ENCODE data around the gene SAMSN1. TPM values are rescaled to one million over a fixed set of nuclear protein-coding genes. Genes with fewer than 3 reads are reported as not detected.

The SAMSN1 gene
- total and polyA plus RNA-seq, 8 donors, result 1.4 to 45.7 (median 2.1) TPM

- H3K27ac ChIP-seq, result no peak overlapping the region
- H3K36me3 ChIP-seq, result no peaks in the 10 kb centered on the region
- ATAC-seq (no peak), DNase-seq (no peak)
- no peak for TF ChIP-seq CTCF (IDR thresholded peaks at IDR 0.05)
- intact Hi-C loops (cut with DNase I), result no loop called here
- peaks cover 0 to 8% of the 10 kb centered on the region in 2 donors for H3K4me1 ChIP-seq
- no peaks in the 10 kb centered on the region for H3K27me3 ChIP-seq
- H3K9me3 ChIP-seq, result no peaks in the 10 kb centered on the region
- H3K4me3 ChIP-seq, result no peak overlapping the region
Observed at GRCh38 chr21:14585122-14585521, 39.0 kb upstream of the SAMSN1 start.

- H3K9me3 ChIP-seq, result no peaks in the 10 kb centered on the region
- DNase-seq (no peak), ATAC-seq (no peak)
- no peak overlapping the region for H3K27ac ChIP-seq
- TF ChIP-seq CTCF (IDR thresholded peaks at IDR 0.05), result no peak
- H3K27me3 ChIP-seq, result no peaks in the 10 kb centered on the region
- H3K4me1 ChIP-seq, result peaks cover 0 to 8% of the 10 kb centered on the region in 2 donors
- H3K36me3 ChIP-seq, result no peaks in the 10 kb centered on the region
- intact Hi-C loops (cut with DNase I), result no loop called here
- H3K4me3 ChIP-seq, result no peak overlapping the region
Observed at GRCh38 chr21:14584357-14585095, 38.4 kb upstream of the SAMSN1 start.

- Histone ChIP-seq H3K36me3 (no peaks in the 10 kb centered on the region), H3K27ac (no peak overlapping the region), H3K9me3 (no peaks in the 10 kb centered on the region), H3K4me3 (no peak overlapping the region), H3K27me3 (no peaks in the 10 kb centered on the region), H3K4me1 (peaks cover 0 to 8% of the 10 kb centered on the region in 2 donors)
- DNase-seq (no peak), ATAC-seq (no peak)
- no peak for TF ChIP-seq CTCF (IDR thresholded peaks at IDR 0.05)
- intact Hi-C loops (cut with DNase I), result no loop called here
Observed at GRCh38 chr21:14583629-14584255, 37.6 kb upstream of the SAMSN1 start.

- no peak for DNase-seq
- ATAC-seq, result no peak
- intact Hi-C loops (cut with DNase I), result no loop called here
- H3K36me3 ChIP-seq, result no peaks in the 10 kb centered on the region
- H3K27ac ChIP-seq, result no peak overlapping the region
- H3K27me3 ChIP-seq, result no peaks in the 10 kb centered on the region
- peaks cover 0 to 8% of the 10 kb centered on the region in 2 donors for H3K4me1 ChIP-seq
- no peaks in the 10 kb centered on the region for H3K9me3 ChIP-seq
- no peak for TF ChIP-seq CTCF (IDR thresholded peaks at IDR 0.05)
- no peak overlapping the region for H3K4me3 ChIP-seq
Observed at GRCh38 chr21:14582934-14583628, 37.0 kb upstream of the SAMSN1 start.

GRCh38 chr21:14581902-14582457 lies 35.9 kb upstream of the SAMSN1 start:
- Histone ChIP-seq H3K27me3 (no peaks in the 10 kb centered on the region), H3K36me3 (no peaks in the 10 kb centered on the region), H3K4me3 (no peak overlapping the region), H3K27ac (no peak overlapping the region), H3K4me1 (peaks cover 0 to 8% of the 10 kb centered on the region in 2 donors), H3K9me3 (no peaks in the 10 kb centered on the region)
- TF ChIP-seq CTCF (IDR thresholded peaks at IDR 0.05), result no peak
- DNase-seq (no peak), ATAC-seq (no peak)
- intact Hi-C loops (cut with DNase I), result no loop called here

Measured in left lung (tissue), 10 donors.